Stimulated activated CD8-positive, alpha-beta memory T cell treated with anti-CD3 and anti-CD28 coated beads, Interleukin-4, amount 100 ng/mL, for 4 hours (primary cell): ENCODE results near the gene LARP4B.

ENCODE experiments used
- DNase-seq, 2 donors: peaks; one replicate each; pipeline ENCODE4 v3.0.0-alpha.2; 2020; ENCODE audit warnings: low read depth in 2 of 2, low spot score in 1 of 2

The LARP4B gene

DNA sequence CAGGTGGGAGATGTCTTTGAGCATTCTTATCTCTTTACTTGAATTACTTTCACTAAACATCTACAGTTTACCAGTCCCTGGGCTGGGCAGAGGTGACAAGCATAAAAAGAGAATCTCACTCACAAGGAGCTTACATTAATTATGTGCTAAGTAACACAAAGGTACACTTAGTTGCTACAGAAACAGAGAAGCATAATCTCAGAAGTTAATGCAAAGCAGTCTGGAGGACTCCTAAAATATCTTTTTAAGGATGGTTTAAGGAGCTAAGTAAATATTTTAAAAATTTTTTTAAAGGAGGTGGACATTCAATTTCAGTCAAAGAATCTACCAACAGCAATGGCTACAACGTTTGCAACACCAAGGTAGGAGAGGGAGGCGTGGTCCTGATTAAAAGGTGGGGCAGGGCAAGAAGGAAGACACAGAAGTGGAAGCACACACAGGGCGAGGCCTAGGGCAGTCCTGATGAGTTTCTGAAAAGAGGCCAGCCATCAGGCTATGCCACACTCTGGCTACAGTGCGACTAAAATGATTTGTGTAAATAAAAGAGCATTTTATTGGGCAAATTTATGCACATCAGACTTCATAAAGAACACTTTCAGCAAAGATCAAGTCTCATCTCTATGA, 5.3 kb downstream of the LARP4B start:
- DNase-seq = no peak

DNA sequence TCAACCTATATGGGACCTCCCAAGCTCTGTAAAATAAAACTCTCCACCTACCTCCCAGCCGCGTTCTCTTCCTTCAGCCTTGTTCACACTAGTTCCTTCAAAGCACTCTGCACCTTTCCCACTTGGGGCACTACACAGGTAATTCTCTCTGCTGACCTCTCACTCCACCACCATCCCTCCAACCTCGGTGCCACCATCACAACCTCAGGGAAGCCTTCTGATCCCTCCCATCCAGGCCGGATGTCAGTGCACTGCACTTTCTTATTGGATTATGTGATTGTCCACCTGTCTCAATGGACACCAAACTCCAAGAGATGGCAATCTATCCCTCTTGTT, 7.0 kb downstream of the LARP4B start:
- no peak for DNase-seq

DNA sequence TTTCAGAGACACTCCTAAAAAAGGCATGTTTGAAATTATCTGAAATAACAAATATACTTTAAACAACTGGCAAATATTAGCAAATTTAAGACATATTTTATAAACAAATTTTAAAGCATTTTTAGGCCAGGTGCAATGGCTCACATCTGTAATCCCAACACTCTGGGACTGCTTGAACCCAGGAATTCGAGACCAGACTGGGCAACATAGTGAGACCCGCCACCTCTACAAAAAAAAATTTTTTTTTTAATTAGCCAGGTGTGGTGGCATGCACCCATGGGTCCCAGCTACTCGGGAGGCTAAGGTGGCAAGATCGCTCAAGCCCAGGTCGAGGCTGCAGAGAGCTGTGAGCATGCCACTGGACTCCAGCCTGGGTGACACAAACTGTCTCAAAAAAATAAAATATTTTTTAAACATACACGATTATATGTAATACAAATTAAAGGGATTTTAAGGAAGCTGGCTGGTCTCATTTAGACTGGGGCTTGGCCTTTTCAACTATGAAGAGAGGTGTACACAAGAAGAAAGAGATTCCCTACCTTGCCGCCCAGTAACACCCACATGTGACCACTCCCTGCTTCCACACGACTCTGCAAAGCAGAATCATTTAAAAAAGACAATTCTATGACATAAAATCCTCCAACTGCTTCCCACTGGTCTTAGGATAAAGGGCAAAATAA, 7.5 kb downstream of the LARP4B start:
- no peak for DNase-seq

DNA sequence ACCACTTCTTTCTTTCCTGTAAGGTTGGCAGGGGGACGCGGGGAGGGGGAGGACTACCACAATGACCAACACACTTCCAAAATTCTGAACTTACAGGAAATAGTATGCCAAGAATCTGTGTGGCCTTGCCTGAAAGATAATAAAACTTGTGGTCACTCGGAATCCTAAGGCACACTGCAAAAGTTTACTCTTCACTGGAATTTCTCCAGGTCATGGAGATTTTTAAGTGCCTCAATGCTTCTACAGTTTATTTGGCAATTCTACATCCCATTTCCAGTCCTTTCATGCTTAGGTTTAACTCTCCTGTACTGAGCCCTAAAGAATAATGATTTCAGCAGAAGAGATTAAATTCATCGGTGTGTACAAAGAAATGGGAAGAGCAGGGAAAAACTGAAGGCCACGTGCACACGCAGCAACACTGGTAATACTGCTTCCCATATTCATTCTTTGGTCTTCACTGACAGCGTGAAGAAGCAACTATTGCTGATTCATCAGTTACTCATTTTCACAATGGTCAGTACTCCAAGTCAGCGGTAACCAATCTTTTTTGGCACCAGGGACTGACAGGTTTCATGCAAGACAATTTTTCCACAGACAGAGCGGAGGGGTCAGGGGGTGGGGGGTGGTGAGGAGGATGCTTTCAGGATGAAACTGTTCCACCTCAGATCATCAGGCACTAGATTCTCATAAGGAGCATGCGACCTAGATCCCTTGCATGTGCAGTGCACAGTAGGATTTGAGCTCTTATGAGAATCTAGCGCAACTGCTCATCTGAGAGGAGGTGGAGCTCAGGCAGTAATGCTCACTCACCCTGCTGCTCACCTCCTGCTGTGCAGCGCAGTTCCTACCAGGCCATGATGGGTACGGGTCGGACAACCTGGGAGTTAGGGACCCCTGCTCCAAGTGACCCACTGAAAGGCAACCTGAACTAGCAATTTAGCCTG, 9.8 kb downstream of the LARP4B start:
- no peak for DNase-seq

DNA sequence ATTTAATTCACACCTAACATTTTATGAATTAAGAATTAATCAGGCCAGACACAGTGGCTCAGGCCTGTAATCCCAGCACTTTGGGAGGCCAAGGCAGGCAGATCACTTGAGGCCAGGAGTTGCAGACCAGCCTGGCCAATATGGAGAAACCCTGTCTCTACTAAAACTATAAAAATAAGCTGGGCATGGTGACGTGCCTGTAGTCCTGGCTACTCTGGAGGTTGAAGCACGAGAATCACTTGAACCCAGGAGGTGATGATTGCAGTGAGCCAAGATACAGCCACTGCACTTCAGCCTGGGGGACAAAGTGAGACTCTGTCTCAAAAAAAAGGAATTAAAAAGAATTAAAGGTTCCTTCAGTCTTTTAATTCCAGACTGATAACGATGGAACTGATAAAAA, 11.1 kb downstream of the LARP4B start:
- no peak for DNase-seq

DNA sequence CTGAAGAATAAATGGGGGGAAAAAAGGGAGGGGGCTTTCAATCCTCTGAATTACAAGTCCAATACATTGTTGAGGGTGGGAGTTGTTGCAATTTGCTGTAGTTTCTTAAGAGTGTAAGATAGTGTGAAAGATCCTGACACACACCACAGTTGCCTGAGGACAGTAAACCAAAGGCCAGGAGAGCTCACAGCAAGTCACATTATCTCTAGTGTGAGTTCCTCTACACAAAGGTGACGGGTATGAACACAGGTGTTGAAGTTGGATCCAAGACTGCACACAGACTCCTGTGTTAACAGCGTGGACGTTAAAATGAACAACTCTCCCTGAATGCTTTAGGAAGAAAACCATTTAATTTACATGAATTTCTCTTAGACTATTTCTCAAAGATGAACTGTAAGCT, 12.0 kb downstream of the LARP4B start:
- no peak for DNase-seq

GRCh38 chr10:917999-918398, 13.5 kb downstream of the LARP4B start:
- DNase-seq = no peak

DNA sequence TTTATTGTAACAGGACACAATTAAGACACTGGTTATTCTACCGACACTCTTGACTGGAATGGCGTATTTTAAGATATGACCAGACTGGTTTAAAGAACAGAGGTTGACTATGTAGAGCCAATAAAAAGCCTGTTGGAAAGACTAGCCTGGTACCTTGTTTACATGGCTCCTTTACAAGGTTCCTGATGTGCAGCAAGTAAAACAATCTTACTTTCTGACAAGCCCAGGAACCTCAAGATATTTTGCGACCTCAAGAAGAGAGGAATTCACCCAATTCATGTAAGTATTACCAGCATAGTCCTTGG, 14.1 kb downstream of the LARP4B start:
- no peak for DNase-seq

GRCh38 chr10:916716-917415, 14.6 kb downstream of the LARP4B start:
- no peak for DNase-seq

DNA sequence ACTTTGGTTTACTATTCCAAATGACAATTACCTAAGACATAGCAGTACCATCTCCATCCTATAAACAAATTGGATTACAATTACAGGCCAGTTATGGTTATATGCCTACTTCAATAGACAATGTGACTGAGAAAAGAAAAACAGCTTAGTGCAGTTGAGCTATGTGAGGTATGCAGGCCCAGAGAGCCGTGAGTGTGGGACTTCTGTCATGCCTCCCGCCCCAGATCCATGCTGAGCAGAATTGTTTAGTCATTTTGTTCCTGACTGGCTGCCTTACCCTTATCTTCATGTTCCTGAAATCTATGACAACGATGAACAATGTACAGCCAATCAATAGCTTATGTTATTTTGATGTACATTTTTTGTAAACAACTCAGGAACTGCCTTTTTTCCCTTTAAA, 21.7 kb downstream of the LARP4B start:
- no peak for DNase-seq

- DNase-seq = no peak
Observed at GRCh38 chr10:905972-906371, 25.5 kb downstream of the LARP4B start.

GRCh38 chr10:905503-905902, 26.0 kb downstream of the LARP4B start:
- no peak for DNase-seq

- no peak for DNase-seq
Observed at GRCh38 chr10:904403-904802, 27.1 kb downstream of the LARP4B start.

DNA sequence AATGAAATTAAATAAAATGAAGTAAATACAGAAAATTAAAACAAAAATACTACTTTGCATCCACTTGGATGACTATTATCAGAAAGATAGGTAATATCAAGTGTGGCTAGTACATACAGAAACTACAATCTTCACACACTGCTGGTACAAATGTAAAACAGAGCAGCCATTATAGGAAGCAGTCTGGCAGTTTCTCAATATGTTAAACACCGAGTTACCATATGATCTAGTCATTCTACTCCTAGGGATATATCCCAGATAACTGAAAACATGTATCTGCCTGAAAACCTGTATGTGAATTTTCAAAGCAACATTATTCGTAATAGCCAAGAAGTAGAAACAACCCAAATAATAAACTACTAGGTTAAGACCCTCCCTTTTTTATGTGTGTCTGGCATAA, 33.4 kb downstream of the LARP4B start:
- no peak for DNase-seq

- no peak for DNase-seq
Observed at GRCh38 chr10:896982-897381, 34.5 kb downstream of the LARP4B start.

GRCh38 chr10:895324-895723, 36.2 kb downstream of the LARP4B start:
- no peak for DNase-seq

DNA sequence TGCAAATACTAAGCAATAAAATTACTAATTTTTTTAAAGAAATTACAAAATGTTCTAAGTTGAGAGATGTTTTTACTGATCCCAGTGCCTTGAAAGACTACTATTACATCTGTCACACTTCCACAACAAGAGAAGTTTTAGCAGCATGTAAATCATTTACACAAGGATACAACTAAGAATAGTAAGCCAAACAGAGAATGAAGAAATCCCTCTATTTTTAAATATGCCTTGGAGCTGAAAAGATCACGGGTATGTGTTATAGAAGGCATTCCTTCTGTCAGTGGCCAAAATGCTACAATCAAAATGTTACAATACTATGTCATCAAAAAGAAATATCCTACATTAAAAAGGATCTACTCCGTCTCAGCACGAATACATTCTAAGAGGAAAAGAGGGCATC, 52.6 kb downstream of the LARP4B start:
- no peak for DNase-seq

DNA sequence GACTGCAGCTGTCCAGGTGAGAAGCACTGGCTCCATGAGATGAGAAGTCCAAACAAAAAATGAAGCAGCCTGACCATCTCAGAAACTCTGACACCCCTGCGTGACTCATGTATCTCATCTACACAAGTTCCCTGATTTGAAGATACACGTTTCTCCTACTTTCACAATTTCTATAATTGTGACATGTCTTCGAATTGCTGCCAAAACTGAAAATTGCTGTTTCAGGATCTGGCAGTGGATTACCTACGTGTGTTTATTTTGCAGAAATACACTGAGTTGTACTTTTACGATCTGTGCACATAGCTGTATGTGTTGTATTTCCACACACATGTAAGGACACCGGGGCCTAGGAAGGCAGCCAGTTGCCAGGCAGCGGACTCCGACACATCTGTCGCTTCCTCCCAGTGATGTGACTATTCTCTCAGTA, 53.2 kb downstream of the LARP4B start:
- no peak for DNase-seq

- DNase-seq = no peak
Observed at GRCh38 chr10:876438-876837, 55.1 kb downstream of the LARP4B start.

DNA sequence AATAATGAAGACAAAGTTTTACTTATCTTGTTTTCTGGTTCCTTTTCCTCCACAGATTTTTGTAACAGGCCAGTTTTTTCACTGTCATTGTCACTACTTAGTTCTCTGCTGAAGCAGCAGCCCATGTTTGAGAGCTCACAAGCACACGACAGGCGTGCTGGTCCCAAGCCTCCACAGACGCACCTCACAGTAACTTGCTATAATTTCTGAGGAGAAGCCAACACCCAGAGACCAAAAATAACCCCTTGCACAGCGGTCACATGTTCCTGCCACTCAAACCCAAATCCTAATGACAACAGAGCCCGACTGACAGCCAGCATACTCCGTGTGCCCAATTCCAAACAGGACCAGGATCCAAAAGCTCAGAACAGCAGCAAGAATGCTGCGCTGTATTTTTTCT, 58.5 kb downstream of the LARP4B start:
- DNase-seq = no peak

DNA sequence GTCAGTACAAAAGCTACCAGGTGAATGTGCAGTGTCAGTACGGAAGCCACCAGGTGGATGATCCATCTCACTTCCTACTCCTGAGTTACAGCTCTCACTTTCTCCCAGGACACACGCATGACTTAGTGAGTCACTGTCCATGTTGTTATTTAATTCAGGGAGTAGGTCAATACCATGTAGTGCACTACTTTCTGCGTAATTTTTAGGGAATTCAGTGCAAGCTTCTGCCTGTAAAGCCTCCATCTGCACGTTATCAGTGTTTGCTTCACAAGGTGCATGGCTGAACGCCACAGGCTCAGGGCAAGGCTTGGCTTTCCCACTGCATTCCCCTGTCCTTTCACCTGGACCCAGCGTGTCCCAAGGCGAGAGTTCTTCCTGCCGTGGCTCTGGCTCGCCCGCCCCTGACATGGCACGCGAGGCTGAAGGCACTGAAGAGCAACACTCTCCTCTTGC, 59.5 kb downstream of the LARP4B start:
- DNase-seq = no peak
